Suppressor macrophage (primary cell): Measurements from ENCODE around the gene HOXA9.

ENCODE experiments used
- DNase-seq, 4 experiments: peaks; one replicate each; pipeline ENCODE4 v3.0.0-alpha.2; 2020 to 2022

Gene HOXA9

DNA sequence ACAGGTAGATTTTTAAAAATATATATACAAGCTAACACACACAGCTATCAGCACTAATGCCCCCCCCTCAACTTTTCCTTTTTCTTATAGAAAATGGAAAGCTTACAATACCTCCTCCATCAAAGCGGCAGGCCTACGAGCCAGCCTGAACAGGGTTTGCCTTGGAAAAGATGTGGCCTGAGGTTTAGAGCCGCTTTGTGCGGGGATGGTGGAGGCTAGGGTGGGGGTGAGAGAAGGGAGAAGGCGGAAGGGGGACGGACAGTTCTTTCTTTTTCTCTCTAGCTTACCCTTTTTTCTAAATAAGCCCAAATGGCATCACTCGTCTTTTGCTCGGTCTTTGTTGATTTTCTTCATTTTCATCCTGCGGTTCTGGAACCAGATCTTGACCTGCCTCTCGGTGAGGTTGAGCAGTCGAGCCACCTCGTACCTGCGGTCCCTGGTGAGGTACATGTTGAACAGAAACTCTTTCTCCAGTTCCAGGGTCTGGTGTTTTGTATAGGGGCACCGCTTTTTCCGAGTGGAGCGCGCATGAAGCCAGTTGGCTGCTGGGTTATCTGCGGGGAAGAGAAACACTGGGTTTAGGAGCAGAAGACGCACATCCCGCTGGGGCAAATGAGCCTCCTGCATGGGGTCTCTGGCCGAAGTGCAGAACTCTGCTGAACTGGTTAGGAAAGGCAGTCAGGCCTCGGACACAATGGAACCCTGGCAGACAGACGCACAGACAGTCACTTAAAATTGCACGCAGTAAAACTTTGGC, 1.9 kb downstream of the HOXA9 start:
- no peak for DNase-seq

DNA sequence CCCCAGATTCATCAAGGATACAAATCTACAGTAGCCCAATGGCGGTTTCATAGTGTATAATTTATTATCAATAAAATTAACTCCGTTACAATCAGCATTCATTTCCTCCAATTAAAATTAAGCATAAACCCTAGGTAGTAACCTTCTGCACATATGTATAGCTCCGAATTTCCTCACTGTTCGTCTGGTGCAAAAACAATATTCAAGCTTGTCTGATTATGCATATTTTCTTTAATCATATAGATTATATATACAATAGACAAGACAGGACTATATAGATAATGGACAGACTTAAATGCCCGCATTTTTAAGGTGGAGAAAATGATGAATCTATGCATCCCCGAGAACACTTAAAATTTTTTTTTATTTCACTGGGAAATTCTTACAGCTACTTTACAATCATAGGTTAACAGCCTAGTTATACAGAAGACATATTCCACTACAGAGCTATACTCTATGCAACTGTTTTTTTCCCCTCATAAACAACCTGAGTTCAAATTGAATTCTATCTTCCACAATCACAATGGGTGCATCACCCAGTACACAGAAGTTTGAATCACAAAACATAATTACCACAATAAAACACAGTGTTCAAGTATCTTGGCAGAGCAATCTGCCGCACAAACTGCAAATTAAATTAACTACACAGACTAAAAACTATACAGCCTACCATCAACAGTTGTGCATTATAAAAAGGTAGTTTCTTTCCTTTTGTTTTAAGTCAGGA, 2.6 kb downstream of the HOXA9 start:
- no peak for DNase-seq

DNA sequence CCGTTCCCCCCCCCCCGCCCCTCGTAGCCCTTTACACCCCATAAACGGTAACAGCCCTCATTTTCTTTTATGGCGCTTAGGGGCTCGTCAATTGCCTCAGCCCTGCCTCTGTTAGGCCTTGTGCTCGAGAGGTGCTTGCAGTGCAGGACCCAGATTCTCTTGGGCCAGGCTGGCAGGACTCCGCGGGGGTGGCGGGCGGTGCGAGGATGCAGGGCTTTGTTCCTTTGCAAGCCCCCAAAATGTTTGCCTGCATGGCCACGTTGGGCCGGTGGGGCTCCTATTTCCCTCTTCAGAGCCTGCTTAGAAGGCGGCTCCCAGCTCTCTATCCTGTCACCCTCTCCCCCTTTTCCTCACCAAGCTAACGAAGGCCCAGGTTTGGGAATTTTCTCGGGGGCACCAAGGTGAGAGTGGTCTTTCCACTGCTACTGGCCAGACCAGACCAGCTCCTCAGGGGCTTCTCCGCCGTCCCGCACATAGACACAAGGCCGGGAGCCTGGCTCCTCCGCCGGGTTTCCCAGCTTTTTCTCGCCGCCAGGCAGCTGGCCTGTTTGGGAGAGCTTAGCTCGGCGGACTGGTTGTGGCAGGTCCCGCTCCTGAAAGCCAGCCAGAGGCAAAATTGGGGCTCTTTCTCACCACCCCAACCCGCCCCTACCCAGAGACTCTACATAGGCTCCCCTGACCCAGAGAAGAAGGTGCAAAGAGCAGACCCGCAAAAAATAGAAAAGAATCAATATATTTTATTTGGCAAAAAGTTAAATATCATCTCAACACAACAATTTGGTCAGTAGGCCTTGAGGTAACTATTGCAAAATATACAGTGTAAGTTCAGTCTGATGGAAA, 3.4 kb downstream of the HOXA9 start:
- DNase-seq: no peak

DNA sequence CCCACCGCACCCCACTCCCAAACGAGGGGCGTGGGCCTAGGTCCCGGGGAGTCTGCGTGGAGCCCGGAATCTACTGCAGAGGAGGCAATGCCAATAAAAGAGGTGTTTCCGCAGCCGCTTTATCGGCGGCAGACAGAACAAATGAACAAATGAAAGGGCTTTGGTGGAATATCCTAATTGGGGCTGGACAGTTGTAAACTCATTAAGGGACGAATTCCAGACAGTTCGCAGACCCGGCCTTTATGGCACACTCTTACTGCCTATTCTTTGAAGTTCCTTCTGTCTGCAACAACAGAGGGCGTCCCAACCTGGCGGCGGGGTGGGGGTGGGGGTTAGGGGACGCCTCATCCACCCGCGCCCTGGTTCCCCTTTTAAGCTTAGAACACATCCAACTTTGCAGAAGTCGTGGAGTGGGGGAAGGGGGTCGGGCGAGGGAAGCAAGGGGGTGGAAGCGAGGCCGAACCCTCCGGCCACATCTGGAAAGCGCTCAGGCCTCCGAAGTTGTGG, 4.1 kb downstream of the HOXA9 start:
- DNase-seq: peak; percentile 72 to 80 (median 78)

DNA sequence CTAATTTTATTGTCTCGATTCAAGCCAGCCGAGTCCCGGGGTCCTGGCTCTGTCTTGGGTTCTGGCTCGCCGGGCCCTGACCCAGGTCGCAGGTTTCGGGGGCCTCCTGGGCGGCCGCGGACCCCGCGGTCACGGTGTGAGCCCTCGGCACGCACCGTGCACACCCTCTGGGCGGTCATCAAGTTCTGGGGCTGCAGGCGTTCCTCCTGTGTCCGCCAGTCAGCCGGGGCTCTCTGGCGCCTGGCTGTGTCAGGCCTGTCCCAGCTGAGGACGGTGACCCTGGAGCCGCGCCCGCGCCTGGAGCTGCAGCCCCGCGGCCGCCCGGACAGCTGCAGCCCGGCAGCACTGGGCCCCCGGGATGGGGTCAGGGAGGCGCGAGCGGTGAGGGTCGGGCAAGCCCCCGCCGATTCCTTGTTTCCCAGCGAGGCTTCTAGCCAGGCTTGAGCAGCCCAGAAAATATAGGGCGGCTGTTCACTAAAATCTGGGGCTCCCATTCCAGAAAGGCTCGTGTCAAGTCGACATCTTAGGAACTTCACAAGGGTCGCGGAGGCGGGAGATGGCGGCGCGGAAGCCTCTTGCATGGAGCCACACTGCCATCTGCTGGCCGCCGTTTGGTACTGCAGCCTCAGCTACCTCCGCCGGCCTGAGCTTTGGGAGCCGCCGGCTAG, 4.7 kb downstream of the HOXA9 start:
- peak; percentile 87 to 94 (median 92) for DNase-seq

DNA sequence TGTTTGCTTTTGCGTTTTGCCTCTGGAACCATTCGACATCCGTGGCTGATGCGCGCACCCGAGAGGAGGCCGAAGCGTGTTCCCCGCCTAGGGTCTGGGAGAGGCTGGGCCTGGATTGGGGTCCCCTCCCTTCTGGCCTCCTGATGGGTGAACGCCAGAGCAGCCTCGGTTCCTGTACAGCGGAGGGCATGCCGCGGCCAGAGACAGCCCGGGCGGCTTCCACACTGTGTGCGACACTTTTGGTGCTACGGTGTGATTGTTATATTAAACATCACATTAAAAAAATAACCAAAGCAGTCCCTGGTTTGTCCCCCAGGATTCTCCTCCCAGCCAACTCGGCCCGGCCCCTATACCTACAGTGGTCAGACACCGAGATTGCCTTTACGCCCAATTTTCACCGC, 5.2 kb downstream of the HOXA9 start:
- peak in 2 of 4 experiments; percentile 42 to 49 for DNase-seq

DNA sequence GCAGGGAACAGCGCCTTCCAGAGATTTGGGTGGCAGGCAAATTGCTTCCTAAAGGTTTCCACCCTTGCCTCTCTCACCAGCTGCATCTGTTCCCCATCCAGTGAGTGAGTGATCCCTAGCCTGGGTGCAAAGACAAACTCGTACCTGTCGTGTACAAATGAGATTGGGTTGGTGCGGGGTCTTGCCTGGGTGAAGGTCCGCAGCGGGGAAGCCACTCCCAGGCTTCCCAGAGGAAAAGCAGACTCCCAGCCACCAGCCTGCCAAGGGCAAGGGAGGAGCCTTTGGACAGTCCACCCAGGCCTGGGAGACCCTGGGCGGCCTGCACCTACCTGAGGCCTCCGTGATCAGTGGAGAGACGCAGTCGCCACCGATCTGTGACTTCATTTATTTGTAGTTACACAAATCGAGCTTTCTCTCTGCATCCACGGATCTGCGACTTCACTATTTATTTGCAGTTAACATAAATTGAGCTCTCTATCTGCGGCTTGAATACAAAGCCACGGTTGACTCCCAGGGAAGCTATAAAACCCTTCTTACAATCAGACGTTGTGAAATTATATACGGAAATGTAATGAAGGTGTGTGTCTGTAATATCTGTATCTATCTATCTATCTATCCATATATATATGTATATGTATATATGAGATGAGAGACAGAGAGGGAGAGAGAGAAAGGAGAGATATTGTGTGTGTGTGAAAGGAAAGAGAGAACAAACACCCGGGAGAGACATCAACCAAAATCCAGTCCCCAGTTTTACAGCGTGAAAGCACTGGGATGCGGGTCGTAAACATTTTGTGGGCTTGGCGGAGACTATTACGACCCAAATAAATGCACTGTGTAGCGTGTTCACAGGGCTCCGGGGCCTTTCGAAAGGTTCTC, 5.8 kb downstream of the HOXA9 start:
- peak in 1 of 4 experiments; percentile 15 for DNase-seq

DNA sequence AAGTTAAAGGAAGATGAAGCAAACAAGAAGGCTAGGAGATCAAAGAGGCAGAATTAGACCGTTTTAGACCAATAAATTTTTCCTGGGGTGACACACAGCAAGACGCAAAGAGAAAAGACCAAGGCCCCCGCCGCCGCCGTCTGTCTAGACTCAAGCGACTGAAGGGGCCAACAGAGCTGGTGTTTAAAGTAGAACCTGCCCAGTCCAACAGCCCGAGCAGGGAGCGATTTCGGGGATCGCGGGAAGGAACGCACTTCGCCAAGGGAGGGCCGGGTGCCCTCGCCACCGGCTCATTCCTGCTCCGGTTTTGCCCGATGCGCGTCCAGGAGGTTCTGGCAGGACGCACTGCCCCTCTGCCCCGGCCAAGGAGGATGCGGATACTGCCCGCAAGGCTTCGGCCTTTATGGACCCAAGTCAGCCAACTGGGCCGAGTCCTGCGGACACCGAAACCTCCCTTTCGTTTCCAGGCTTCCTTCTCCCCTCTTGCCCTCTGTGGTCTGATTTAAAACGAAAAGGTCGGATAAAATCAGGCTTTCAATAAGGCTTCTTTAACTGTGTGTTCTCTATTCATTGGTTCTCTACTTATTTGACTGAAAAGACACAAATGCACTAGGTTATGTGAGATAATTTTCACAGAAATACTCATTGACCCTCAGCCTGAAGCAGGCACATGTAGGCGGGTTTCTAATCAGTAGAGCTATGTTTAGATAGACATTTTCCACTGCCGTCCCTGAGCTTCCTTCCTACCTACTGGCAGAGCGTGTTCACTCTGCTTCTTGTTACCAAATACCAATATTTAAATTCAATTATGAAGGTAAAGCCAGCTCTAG, 6.7 kb downstream of the HOXA9 start:
- DNase-seq: peak in 2 of 4 experiments; percentile 36 to 47

DNA sequence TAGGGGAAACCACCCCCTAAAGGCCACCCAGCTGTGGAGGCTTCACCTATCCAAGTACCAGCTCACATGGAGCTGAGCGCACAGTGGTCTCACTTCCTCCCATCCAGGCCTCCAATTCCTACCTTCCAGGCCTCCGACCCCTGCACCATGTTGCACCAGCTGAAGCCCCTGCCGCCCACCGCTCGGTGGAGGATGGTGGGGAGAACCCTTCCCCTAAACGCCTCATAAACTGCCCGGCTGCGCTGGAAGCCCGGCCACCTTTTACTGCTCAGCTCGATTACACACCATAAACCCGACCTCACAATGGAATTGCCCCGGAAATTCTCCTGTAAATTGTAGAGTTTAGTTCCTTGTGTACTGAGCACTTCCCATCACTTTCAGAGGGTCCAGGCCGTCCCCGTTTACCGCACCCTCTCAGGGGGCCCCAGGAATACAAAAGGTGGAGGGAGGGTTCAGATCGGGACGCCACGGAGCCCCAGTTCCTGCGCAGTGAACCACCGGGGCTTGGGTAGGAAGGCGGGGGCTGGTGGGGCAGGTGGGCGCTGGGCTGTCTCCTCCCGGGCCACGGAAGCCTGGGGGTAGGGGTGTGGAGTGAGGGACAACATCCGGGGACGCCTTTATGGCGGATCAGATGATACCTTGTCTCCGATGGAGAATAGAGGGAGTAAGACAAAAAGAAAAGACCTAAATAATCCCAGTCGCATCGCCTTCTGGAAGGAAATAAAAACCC, 7.5 kb downstream of the HOXA9 start:
- DNase-seq: no peak

DNA sequence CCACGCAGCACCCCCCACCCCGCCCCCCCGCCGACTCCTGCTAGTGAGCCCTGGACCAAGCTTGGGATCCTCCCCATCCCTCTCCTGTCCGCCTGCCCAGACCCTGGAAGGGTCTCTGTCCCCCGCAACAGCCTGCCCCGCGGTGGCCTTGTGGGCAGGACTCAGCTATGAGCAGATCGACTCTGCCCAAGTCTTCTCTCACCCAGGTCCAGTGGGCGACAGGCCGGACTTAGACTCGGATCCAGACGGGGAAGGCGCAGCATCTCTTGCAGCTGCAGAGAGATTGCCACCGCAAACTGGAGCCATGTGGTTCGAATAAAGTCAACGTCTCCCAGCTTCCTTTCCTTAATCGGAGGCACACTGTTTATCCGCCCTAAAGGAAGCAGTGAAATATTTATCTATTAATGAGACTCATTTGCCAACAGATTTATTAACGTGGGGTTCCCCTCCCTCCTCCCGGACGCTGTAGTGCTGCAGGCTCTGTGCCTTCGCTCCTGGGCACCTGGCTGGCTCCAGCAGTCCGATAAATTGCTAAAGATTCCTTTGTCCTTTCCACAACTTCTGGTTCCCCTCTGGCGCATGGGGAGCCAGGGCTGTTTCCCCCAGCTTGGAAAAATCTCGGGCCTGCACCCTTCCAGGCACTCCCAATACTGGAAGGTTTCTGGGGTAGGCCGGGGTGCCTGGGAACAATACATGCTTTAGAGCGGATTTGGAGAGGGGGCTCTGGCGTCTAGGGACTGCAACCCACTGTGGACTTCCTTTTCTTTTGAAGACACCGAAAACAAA, 8.2 kb downstream of the HOXA9 start:
- peak in 1 of 4 experiments; percentile 18 for DNase-seq

DNA sequence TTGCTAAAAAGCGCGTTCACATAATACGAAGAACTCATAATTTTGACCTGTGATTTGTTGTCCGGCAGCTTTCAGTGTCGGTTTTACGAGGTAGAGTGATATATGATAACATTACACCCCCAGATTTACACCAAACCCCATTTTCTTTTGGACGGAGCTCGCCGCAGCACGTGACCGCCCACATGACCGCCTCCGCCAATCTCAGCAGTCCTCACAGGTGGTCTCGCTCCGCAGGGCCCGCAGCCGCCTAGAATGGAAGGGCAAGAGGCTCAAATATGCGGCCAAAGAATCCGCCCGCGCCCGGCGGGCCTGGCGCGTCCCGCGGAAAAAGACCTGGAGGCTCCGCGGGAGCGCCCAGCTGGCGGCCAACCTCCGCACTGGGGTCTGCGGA, 8.8 kb downstream of the HOXA9 start, which contains the start of gene HOXA7:
HOXA7 (minus strand) TSS at position 168 of the 391 bp plus-strand sequence; CDS start at position 38, 130 bp downstream.
- DNase-seq: peak in 1 of 4 experiments; percentile 24

DNA sequence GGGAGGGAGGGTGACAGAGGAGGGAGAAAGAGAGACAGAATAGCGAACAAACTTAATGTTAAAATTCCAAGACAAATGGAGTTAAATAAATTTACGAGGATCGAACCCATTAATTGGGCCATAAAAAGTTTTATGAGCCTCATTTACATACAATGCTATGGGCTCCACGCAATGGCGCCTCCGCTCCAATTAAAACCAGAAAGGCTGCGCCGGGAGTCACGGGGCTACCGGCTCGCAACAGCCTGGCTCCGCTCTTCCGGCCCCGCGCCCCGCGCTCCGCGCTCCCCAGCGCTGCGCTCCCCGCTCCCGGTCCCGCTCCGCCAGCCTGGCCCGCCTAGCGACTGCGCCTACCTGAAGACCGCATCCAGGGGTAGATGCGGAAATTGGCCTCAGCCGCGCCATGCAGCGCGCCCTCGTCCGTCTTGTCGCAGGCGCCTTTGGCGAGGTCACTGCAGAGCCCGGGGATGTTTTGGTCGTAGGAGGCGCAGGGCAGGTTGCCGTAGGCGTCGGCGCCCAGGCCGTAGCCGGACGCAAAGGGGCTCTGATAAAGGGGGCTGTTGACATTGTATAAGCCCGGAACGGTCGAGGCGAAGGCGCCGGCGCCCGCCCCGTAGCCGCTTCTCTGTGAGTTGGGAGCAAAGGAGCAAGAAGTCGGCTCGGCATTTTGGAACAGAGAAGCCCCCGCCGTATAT, 9.4 kb downstream of the HOXA9 start:
- peak in 2 of 4 experiments; percentile 45 to 55 for DNase-seq

DNA sequence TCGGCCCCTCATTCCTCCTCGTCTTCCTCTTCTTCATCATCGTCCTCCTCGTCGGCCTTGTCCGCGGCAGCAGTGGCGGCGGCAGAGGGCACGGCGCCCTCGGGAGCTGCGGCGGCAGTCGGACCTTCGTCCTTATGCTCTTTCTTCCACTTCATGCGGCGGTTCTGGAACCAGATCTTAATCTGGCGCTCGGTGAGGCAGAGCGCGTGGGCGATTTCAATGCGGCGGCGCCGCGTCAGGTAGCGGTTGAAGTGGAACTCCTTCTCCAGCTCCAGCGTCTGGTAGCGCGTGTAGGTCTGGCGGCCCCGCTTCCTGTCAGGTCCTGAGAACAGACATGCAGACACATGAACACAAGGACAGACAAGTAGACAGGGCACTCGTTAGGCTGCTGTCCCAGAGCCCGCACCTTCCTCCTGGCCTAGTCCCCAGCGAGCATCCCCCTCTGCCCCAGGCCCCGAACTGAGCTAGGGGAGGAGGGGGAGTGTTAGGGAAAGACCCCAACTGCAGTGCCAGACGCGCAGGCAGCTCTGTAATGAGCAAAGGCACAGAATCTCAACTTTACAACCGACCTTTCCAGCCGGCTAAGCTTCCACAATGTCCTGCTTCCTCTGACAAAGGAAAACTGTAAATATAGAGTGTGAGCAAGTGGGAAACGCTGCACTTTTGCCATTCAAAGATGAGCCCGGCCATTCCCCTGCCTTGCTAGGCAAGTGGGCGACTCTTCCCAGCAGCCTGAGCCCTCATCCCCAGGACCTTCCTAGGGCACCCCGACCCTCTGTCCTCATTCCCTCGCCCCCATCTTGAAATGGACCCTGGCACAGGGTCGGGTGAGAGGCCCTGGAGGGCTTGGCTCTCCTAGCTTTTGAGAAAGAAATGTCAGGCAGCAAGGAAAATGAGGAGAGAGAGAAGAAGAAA, 10.2 kb downstream of the HOXA9 start:
- DNase-seq: peak in 2 of 4 experiments; percentile 26 to 46

DNA sequence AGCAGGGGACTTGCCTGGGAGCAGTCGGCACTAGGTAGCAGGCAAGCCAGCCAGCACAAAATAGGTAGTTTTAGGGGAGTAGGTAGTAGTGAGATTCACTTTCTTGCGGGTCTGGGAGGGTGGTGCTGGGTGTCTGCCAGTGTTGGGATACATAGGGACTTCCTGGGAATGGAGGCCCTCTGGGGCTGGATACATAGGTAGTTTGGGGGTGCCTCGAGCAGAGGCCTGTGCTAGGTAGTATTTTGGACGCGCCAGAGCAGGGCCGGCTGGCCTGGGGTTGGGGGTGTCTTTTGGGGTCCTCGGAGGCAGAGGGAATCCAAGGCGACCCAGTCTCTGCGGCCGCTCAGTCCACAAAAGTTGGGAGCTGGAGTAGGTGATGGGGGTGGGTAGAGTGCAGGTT, 11.0 kb downstream of the HOXA9 start:
- DNase-seq: no peak

DNA sequence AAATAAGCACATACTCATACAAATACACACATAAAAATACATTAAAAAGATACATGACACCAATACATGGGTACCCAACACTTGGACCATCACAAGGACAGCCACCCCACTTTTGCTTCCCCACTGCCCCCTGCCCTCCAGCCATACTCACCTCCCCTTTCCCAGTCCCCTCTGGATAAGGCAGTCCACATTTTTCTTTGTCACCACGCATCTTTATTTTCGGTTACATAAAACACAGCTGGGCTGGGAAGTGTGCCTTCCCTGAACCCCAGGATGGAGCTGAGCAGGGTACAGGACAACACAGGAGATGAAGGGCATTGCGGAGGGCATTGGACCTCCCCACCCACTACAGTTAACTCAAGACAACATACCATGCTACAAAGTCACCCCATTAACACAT, 11.8 kb downstream of the HOXA9 start:
- no peak for DNase-seq

DNA sequence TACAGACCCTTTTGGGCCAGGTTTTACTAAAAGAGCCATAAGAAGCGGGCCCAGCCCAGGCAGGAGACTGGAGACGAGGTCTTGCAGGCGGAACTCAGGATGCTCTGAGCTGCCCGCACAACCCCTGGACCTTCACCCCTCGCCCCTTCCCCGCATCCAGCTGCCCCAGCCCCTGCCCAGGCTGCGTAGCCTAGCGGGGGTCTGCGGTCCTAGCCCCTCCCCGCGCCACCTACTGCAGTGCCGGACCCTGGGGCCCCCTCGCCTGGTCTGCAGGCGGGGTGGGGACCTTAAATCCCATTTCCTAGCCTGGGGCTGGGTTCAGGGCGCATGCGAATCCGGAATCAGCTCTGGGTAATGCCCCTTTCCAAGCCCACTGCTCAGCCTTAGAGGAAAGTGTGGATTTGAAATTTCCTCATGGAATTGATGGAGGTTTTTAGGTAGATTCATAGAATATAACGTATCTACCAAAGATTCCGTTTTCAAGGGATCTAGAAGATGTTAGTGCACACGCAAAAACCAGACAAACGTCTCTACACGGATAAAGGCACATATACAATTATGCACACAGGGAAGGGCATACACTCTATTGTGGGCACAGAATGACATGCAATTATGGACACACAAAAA, 12.4 kb downstream of the HOXA9 start:
- DNase-seq: no peak
